NCI-H748 (cell line): ENCODE results near the gene ATP2A3.

Experiments
- DNase-seq: peaks from one replicate; lab custom pipeline; 2025; ENCODE audit not compliant: unreplicated experiment; lab: John Stamatoyannopoulos, UW

ATP2A3 gene

DNA sequence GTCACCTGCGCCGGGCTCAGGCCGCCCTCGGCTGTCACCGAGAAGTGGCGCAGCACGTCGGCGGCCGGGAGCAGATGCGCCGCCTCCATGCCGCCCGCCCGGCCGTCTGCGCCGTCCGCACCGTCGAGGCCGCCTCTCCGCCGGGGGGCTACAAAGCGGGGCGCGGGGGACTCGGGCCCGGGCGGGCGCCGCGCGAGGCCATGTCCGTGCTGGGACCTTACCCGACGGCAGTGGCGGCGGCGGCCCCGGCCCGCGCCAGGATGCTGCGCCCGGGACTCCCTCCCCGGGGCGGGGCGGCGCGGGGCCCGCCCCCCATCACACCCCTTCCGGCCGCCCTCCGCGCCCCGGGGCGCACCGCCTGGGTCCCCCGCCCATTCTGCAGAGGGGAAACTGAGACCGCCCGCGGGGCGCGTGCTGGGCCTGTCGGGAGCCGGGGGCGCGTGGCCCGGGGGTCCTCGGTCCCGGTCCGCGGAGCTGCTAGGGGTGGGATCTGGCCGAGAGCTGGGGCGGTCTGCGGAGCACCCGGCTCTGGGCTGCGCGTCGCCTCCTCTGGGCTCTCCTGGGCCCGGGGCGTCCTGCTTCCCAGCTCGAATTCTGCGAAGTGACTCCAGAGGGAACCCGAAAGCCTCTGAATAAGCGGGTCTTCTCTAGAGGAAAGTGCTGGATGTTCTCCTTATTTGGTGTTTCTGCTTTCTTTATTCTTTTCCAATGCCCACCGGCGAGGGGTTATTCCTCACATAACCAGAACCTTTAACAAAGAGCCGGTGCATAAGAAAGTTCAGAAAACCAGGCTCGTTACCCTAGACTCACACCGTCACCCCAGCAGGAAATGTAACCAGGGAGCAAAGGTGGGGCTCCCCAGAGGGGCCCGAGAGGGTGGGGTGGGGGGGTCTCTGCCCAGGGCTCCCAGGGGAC, at the start of gene ATP2A3:
Gene ATP2A3, minus strand, starts transcription at position 235 of the 915 bp plus-strand sequence. Its CDS starts 146 bp downstream, at position 89.
- peak; percentile 72 for DNase-seq

DNA sequence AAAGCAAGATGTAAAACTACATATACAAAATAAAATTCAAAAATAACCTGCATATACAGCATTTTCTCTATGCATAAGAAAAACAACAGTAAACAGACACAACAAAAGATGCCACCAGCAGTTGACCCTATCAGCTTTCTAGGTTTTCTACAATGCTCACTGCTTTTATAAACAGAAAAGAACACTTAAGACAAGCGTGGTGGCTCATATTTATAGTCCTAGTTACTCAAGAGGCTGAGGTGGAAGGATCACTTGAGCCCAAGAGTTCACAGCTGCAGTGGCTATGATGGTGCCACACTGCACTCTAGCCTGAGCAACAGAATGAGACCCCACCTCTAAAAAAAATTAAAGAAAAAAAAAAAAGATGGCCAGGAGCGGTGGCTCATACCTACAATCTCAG, 46.5 kb upstream of the ATP2A3 start:
- no peak for DNase-seq

DNA sequence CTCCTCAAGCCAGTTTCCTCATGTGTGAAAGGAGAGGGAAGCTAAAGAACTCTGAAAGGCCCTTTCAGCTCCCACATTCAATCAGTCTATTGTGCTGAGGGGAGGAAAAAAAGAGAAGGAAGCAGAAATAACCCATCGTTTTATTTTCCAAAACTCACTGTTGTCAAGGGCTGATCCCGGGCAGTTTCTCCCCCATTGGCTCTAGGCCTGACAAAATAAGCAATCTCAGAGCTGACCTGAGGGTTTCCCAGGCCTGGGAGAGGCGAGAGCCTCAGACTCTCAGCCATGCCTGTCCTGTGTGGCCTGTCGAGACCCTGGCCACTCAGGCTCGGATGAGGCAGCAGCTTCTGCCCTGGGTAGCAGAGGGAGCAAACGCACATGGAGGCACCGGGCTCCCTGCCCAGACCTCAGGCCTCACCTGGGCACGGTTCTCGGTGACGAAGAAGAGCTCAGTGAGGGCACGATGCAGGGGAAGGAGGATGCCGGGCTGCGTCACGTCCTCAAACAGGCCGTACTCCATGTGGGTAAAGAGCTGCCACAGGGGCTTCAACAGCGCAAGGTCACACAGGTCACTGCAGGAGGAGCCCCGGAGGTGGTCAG, 45.0 kb upstream of the ATP2A3 start:
- no peak for DNase-seq

DNA sequence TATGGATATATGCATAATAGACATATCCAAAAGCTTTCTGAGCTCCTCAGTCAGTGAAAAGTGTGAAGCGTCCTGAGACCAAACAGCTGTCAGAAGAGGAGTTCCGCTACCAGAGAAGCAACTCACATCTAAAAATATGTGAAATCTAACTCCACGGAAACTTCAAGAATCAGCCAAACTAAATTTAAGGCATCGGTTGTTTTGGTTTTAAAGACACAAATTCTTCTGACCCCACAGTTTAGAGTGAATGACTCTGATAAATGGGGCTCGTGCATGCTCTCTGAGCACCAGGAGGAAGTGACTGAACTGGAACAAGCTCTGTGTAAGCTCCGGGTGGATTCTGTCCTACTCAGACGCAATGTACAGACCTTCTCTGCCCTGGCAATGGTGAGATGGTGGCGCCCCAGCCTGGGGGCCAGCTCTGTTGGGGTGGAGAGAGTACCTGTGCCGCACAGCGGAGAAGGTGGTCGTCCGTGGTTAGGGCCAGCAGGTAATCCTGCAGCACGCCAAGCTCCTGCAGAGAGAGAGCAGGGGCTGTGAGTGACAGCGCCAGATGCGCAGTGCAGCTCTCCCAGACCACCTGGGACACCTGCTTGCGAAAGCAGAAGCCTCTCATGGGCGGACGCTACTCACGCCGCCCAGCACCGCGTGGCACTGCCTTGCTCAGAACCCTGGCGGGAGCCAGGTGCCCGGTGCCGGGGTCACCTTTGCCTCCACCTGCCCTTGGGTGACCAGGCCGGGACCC, 44.4 kb upstream of the ATP2A3 start:
- DNase-seq = no peak

DNA sequence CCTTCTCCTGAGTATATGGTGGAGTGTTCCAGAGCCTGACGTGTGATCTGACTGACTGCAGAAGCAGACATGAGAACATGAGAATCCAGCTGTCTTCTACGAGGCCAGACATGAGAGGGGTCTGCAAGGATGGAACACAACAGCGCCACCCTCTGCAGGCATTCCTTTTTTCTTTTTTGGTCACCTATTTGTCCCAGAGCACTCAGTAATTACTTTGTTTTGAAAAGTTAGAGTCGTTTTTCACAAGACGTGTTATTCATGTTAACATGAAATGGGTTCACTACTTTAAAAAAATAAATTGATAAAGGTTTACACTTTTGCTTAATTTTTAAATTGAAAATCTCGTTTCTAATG, 43.8 kb upstream of the ATP2A3 start:
- DNase-seq = no peak

DNA sequence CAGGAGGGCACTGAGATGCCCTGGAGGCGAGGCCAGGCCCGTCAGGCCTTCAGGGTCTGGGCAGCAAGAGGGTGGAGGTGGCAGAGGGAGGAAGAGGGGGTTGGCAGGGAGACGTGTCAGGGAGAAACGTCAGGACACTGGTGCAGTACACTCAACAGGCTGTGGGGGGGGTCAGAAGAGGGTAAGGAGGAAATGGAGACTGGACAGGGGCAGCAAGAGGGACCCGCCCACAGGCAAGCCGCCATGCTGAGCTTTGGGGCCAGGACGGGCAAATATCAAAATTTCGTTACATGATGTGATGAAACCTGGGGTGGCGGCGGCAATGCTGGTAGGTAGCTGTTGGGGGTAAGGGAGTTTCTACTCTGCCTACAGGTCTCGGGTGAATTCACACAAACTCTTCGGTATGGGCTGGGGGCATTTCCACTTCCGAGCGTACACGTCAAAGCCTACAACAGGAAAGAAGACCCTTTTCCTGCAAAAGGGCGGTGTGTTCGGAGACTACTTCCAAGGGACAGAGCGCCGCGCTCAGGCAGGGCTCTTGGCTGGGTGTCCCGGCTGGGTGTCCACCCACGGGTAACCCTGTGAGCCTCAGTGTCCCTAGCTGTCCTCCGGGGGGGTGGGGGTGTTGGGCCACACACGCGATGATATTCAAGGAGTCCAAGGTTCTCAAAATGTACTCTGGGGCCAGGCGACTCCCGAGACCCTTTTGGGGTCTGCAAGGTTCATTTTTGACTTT, 43.3 kb upstream of the ATP2A3 start:
- DNase-seq = no peak

DNA sequence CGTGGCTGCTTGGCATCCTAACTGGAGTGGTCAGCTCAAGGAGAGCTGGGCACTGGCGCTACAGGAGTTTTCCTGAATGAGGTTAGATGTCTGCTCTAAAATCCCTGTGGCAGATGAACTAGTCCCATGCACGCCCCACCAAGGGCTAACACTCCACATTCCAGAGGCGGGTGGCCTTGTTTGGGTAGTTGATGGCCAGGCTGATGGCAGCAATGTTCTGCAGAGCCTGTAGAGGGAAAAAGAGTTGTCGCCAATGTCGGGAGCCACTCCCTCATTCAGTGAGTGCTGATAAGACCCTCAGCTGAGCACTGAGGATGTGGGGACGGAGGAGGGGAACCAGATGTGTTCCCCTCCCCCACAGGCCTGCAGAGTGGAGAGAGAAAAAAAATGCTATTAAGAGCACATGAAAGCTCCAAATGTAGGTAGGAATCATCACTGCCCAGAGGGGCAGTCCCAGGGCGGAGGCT, 42.5 kb upstream of the ATP2A3 start:
- no peak for DNase-seq

DNA sequence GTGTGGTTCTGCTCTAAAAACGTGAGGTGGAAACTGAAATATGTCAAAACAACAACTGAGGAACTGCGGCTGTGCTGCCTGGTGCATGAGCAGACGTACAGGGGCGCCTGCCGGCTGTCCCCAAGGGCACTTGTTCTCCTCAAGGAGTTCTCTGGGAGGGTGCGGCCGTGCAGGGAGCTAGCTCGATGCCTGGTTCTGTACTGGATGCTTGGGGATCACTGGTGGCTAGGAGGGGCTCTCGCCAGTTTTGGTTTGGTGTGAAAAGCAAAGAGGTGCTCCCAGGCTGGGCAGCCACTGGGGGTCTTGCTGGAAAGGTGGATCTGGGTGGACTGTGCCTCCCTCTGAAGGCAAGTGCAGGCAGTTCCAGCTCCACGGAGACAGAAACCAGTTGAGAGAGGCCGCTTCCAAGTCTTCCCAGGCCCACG, 41.9 kb upstream of the ATP2A3 start:
- no peak for DNase-seq

DNA sequence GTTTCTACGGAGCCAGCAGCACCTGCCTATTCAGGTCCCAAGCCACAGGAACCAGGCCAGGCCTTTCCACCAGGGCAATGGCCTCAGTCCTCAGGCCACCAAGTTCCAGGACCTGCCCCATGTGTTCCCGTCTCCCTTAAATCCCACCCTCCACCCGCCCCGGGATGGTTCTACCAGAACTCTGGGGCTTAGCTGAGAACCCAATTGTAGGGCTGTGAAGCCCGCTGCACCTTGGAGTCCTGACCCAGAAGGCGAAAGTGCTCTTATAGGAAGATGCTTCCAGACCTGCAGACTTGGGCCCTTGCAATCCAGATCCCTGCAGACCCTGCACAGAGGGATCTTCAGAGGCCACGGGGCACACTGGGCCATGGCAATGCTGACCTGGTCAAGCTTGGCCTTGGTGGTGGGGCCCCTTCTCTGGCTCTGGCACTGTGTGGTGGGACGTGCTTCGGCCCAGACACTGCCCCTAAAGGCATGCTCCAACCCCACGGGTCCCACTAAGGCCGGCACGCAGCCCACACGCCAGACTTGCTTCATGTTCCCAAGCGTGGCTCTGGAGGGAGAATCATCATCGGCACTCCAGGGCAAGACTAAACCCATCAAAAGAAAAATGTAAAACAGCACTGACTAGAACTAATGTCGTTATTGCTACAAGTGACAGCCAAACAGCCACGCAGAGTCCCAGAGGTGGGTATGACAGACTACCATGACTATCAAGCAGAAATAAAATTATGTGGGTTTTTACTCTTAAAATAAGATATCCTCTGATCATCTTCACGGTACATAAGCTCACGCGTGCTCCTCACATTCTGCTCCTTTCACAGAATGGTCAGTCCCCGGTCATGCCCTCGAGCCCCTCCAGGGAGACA, 41.3 kb upstream of the ATP2A3 start:
- no peak for DNase-seq

DNA sequence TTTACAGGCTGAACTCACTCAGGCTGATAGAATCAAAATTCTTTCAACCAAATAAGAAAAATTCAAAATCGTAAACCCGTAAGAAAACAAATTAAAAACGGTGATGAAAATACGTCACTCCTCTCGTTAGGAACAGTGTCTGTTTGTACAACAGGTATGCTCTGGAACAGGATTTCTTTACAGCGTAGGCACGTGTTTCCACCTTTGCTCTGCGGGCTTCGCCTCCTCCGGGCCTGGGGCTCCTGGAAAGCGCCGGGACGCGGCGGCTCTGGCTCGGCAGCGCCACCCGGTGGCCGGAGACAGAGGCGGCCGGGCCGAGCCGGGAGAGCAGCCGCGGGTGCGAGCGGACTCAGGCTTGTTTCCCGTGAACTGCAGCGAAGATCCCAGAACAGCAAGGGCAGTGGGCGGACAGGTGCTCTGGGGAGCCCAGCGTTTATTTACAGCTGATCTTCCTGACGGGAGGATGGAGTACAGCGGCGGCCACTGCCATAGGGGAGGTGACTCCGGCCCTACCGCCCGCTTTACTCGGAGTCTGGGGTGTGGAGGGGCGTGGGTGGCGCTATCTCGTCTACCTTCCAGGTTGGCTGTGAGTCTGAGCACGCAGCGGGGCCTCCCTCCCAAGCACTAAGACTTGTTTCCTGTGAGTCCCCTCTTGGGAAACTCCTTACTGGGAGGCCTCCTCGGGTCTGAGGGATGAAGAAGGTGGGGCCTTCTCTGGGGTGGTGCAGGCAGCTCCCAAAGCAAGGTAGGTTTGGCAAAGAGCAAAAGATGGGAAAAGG, 40.5 kb upstream of the ATP2A3 start:
- peak; percentile 74 for DNase-seq

DNA sequence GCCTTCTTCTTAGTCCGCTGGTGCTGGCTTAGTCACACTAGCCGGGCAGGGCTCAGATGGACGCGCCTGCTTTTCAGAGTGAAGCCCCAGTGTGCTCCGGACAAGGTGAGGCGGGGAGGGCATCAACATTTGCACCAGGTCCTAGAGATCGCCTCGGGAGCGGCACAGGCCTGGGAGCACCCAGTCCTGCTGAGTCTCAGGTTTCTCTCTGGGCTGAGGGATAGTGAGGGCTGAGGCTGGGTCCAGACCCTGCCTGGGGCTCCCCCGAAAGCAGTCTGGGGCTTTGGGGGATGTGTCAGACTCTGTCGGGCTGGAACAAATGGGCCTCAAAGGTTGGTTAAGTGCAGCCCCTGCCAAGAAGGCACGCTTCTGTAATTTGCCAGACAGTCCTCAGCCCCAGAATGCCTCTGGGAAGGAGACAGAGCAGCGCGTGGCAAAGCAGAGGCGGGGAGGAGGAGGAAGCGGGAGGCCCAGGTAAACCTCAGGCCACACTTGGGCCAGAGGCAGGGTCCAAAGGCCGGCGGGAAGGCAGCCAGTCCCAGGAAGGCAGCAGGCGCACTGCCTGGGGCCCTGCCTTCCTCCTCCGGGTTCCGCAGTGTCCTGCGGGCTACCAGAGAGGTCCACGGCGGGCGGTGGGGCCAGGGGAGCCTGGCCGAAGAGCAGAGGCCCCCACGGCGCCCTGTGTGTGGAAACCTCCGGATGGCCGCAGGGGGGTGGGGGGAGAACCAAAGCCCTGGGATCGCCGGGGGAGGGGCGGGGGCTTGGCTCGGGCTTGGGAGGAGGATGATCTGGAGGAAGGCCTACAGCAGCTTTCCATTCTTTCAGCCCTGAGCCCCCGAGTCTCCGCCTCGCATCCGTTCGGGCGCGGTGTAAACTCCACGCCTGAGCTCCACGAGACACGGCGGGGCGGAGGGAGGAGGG, 39.5 kb upstream of the ATP2A3 start:
- DNase-seq = no peak

DNA sequence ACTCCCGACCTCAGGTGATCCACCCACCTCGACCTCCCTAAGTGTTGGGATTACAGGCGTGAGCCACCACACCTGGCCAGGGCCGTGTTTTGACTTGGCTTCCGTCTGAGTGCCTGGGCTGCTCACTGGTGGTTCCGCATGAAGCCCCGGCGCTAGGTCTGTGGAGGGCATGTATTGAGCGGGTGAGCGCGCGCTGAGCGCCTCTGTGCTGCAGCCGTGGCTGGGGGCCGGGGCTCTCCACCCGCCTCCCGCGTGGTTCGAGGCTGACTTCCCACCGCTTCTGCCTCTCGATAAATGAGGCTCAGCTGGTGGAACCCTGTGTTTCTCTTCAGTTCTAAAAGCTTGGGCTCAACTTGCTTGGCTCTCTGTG, 38.9 kb upstream of the ATP2A3 start:
- DNase-seq = no peak

DNA sequence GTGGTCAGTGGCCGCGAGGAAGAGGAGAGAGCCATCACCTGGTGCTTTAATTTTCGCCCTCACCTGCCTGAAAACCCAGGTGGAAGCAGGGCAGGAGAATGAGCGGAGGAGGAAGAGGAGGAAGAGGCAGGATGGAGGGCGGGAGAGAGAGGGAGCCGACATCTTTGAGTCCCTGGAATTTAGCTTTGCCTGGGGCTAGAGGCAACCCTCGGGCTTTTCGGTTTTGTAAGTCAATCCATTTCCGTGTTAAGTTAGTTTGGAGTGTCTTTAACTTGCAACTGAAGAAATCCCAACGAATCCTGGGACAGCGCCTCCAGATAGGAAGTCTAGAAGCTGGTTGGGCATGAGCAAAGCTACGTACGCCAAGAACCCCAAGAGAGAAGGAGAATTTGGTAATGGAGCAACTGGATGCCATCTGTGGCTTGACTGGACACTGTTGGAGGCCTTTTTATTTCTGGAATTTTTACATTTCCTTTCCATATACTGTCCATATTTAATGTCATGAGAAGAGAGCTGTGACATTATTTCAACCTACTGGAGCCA, 36.9 kb upstream of the ATP2A3 start:
- DNase-seq = no peak

DNA sequence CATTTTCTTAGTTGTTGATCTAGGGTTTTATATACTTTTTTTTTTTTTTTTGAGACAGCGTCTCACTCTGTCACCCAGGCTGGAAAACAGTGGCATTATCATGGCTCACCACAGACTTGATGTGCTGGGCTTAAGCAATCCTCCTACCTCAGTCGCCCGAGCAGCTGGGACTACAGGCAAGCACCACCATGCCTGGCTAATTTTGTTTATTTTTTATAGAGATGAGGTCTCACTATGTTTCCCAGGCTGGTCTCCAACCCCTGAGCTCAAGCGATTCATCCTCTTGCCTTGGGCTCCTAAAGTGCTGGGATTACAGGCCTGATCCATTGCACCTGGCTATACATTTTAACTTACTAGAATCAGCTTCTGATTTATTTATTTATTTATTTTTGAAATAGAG, 34.2 kb upstream of the ATP2A3 start:
- no peak for DNase-seq

DNA sequence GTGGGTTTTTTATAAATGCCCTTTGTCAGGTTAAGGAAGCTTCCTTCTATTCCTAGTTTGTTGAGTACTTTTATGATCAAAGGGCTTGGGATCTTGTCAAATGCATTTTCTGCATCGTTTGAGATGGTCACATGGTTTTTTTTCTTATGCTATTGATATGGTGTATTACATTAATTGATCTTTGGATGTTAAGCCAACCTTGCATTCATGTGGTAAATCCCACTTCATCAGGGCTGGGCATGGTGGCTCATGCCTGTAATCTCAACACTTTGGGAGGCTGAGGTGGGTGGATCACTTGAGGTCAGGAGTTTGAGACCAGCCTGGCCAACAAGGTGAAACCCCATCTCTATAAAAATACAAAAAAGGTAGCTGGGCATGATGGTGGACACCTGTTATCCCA, 30.8 kb upstream of the ATP2A3 start:
- no peak for DNase-seq

DNA sequence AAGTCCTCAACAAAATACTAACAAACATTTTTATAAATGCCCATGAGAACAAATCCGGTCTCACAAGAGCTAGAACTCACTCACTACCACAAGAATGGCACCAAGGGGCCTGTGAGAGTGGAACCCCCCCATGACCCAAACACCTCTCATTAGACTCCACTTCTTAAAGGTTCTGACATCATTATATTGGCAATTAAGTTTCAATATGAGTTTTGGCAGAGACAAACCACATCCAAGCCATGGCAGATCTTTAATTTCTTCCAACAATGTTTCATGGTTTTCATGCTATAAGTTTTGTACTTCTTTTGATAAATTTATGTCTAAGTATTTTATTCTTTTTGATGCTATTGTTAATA, 30.0 kb upstream of the ATP2A3 start:
- DNase-seq = no peak

DNA sequence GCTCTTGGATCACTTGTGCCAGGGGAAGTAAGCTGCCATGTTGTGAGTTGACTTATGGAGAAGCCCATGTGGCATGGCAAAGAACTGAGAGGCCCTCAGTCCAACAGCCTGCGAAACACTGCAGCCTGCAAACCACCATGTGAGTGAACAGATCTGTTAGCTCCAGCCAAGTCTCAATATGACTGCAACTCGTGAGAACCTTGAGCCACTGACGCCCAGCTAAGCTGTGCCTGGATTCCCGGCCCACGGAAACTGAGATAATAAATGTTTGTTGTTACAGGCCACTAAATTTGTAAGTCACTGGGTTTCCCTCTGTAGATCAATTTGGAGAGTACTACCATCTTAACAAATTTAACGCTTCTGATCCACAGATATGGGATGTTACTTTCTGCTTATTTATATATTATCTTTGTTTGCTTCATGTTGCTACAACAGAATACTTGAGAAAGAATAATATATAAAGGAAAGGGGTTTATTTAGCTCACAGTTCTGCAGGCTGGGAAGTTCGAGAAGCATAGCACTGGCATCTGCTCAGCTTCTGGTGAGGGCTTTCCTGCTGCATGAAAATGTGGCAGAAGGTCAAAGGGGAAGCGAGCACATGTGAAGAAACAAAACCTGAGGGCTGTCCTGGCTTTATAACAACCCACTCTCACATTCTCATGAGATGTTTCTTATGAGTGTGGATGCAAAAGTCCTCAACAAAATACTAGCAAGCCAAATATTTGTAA, 29.4 kb upstream of the ATP2A3 start:
- DNase-seq = no peak

DNA sequence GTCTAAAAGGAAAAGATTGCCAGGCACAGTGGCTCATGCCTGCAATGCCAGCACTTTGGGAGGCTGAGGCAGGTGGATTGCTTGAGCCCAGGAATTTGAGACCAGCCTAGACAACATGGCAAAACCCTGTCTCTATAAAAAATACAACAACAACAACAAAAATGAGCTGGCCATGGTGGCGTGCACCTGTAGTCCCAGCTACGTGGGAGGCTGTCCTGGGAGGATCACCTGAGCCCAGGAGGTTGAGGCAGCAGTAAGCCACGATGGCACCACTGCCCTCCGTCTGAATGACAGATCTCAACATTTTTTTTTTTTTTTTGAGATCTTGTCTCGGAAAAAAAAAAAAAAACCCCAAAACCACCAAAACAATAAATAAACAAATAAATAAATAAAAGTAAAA, 28.1 kb upstream of the ATP2A3 start:
- no peak for DNase-seq
